ENCODE measurements around the gene PSMC4. TPM values are rescaled to one million over a fixed set of nuclear protein-coding genes. Genes with fewer than 3 reads are reported as not detected.

PSMC4 gene
- total RNA-seq, 2 donors from 2014 or later: 59.0 to 67.1 TPM

DNA sequence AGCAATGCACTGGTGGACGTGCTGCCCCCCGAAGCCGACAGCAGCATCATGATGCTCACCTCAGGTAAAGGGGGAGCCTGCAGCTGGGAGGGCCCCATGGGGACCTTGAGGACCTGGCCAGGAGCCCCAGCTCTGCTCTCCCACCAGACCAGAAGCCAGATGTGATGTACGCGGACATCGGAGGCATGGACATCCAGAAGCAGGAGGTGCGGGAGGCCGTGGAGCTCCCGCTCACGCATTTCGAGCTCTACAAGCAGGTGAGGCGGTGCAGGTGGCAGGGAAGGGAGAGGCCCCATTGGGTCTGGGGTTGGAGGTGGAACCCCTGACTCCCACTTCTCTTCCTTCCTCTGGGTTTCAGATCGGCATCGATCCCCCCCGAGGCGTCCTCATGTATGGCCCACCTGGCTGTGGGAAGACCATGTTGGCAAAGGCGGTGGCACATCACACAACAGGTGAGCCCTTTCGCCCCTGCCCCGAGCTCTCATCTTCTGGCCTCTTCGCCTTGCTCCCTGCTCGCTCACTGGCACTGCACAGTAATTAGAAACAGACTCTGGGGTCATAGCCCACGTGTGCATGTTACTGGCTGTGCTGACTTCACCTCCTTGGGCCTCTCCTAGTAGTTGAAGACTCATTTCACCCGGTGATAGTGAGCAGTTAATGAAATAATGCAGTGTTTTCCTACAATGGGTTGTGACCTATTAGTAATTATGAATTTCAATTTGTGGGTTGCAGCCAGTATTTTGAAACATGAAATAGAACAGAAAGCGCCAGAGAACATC, 3.6 kb downstream of the PSMC4 start:
- DNase-seq (ENCODE audit: low spot score): no peak
- intact Hi-C loops (cut with DNase I): loop anchor here in 1 of 2 donors (10.0 kb wide), 1 partner anchor 130 kb away; the partner anchor contains the start of gene FBL

- intact Hi-C loops (cut with DNase I): no loop called here
Observed at GRCh38 chr19:39982883-39983282, 11.9 kb downstream of the PSMC4 start.

DNA sequence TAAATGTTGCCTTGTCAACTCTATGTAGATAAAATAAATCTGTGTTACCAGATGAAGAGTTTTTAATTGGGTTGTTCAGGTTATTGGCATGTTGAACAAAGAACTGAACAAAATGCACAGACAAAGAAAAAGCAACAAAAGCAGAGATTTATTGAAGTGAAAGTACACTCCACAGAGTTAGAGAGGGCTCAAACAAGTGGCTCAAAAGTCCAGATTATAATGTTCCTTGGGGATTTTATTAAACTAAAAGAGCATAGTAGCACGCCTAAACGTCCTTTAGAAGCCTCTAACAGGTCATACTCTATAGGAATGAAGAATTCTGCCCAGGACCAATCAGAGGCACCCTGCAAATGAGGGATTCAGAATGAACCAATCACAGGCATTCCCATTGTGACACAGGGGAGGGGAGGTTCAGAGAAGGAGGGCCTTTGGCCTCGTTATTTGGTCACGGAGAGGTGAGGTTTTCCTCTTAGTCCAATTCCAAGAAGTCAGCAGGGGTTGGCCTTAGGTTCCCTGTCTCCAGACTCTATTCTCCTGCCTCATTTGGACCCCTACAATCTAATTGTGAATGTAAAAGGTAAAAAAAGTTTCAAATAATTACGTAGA, 12.8 kb downstream of the PSMC4 start:
- DNase-seq (ENCODE audit: low spot score): no peak
- intact Hi-C loops (cut with DNase I): no loop called here

More at GRCh38 chr19:39982883-39983282, 11.9 kb downstream of the PSMC4 start:
- DNase-seq (ENCODE audit: low spot score): no peak

DNA sequence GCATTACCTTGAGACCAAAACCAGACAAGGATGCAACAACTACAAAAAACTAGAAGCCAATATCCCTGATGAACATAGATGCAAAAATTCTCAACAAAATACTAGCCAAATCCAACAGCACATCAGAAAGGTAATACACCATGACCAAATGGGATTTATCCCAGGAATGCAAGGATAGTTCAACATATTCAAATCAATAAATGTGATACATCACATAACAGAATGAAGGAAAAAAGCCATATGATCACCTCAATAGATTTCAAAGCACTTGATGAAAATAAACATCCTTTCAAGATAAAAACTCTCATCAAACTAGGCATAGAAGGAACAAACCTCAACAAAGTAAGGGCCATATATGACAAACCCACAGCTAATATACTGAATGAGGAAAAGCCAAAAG, 15.7 kb downstream of the PSMC4 start:
- DNase-seq (ENCODE audit: low spot score): no peak
- intact Hi-C loops (cut with DNase I): no loop called here

- DNase-seq (ENCODE audit: low spot score): no peak
- intact Hi-C loops (cut with DNase I): no loop called here
Observed at GRCh38 chr19:39987167-39987566, 16.2 kb downstream of the PSMC4 start.

DNA sequence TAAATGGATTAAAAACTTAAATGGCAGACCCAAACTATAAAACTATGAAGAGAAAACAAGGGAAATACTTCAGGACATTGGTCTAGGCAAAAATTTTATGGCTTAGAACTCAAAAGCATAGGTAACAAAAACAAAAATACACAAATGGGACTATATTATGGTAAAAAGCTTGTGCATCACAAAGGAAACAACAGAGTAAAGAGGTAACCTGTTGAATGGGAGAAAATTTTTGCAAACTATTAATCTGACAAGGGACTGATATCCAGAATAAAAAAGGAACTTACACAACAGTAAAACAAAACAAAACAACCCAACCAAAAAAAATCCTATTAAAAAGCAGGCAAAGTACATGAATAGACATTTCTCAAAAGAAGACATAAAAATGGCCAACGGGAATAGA, 16.6 kb downstream of the PSMC4 start:
- intact Hi-C loops (cut with DNase I): no loop called here
- DNase-seq (ENCODE audit: low spot score): no peak

- intact Hi-C loops (cut with DNase I): no loop called here
- DNase-seq (ENCODE audit: low spot score): no peak
Observed at GRCh38 chr19:39993605-39994004, 22.6 kb downstream of the PSMC4 start.

GRCh38 chr19:39994361-39994760, 23.4 kb downstream of the PSMC4 start:
- no peak for DNase-seq (ENCODE audit: low spot score)
- intact Hi-C loops (cut with DNase I): no loop called here

GRCh38 chr19:39995794-39996193, 24.8 kb downstream of the PSMC4 start:
- no peak for DNase-seq (ENCODE audit: low spot score)
- intact Hi-C loops (cut with DNase I): no loop called here

DNA sequence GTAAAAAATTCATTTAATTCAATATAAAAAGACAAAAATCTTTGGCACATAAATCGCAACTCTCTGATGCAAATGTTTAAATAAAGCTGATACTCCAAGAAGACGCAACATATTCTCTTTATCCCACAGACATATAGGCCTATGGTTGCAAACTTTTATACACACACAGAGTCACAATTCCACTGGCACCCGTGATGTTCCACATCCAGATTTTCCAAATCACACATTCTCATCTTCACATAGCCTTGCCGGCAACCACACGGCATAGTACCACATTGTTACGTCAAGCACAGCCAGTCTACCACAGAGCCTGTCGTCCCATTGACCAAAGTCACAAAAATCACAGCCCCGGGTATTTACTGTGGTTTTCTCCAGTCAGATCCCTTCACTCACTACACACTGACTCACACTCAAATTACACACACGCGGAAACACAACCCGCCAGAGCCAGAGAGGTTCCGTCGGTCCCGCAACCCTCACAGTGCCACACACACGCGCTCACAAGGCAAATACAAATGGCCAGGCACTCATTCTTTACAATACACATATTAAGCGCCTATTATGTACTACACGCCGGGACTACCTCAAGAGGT, 25.3 kb downstream of the PSMC4 start:
- no peak for DNase-seq (ENCODE audit: low spot score)
- intact Hi-C loops (cut with DNase I): no loop called here

- intact Hi-C loops (cut with DNase I): no loop called here
- peak; percentile 97 for DNase-seq (ENCODE audit: low spot score)
Observed at GRCh38 chr19:39996811-39997637, 26.1 kb downstream of the PSMC4 start, which contains the start of gene ZNF546. Gene ZNF546, plus strand, starts transcription at chr19:39997060. Its CDS starts 1,267 bp downstream, at chr19:39998327.

DNA sequence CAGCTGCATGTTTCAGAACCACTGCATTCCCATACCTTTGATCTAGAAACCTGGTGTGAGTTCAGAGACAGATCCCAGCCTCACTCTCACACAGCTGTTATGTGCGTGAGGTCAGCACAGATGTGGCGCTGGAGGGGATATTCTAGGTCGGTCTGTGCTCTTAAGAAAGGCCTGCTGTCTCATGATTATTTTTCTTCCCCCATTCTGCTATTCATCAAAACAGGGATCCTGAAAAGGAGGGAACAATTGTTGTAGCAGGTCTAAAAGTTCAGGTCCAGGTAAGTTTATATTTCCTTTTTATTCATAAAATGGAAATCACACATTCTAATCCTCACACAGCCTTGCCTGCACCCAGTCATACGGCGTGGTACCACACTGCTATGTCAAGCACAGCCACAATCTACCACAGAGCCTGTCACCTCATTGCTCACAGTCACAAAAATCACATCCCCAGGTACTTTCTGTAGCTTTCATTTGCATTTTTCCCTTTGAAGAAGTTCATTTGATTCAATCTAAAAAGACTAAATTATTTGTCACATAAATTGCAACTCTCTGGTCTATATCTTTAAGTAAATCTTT, 26.8 kb downstream of the PSMC4 start:
- intact Hi-C loops (cut with DNase I): no loop called here

DNA sequence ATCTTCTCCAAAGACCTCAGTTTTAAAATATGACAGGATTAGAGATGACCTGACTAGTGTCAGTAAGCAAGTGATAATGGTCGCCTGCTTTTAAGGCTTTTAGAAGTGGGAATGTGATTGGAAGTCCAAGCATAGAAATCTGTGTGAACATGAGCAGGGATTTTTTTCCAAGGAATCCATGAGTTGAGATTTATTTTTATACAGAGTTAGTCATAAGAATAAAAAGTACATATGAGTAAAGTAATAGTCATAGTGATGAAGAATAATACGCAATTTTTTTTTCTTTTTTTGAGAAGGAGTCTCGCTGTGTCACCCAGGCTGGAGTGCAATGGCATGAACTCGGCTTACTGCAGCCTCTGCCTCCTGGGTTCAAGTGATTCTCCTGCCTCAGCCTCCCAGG, 27.5 kb downstream of the PSMC4 start:
- intact Hi-C loops (cut with DNase I): no loop called here
- no peak for DNase-seq (ENCODE audit: low spot score)

More for the DNA sequence above, 26.8 kb downstream of the PSMC4 start:
- DNase-seq (ENCODE audit: low spot score): no peak

GRCh38 chr19:40005691-40006272, 34.8 kb downstream of the PSMC4 start:
- intact Hi-C loops (cut with DNase I): no loop called here

DNA sequence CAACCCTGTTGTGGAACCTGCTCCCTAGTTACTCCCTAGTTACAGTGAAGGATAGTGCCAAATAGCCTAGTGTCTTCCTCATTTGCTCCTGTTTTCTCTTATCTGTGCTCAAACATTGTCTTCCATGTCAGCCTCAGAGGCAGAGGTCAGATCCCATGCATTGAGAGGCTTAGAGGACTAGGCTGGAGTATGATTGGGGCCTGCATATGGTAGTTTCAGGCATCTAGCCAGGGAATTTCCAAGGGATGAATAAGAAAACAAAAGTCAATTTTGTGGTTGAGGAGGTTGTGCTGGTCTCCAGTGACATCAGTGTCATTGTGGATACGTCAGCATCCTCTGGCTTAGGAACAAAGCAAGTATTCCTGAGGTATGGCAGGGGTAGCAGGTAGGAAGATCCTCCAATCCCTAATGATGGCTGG, 35.3 kb downstream of the PSMC4 start:
- no peak for DNase-seq (ENCODE audit: low spot score)
- intact Hi-C loops (cut with DNase I): no loop called here

More at GRCh38 chr19:40005691-40006272, 34.8 kb downstream of the PSMC4 start:
- DNase-seq (ENCODE audit: low spot score): no peak

- DNase-seq (ENCODE audit: low spot score): no peak
- intact Hi-C loops (cut with DNase I): no loop called here
Observed at GRCh38 chr19:40009674-40010073, 38.7 kb downstream of the PSMC4 start.

- intact Hi-C loops (cut with DNase I): no loop called here
- no peak for DNase-seq (ENCODE audit: low spot score)
Observed at GRCh38 chr19:40013991-40014390, 43.0 kb downstream of the PSMC4 start.

GRCh38 chr19:40023969-40024368, 53.0 kb downstream of the PSMC4 start:
- no peak for DNase-seq (ENCODE audit: low spot score)
- intact Hi-C loops (cut with DNase I): no loop called here
